Pancreas (tissue), 10 donors: ENCODE measurements around the gene PITPNC1. TPM values are rescaled to one million over a fixed set of nuclear protein-coding genes. Genes with fewer than 3 reads are reported as not detected.

ENCODE experiments used
- ATAC-seq, 4 donors: fragments of 200-7000 bp; cut with Tn5 transposase; one replicate each; pipeline versions ENCODE4 v1.8.0 to v1.9.1; 2020; ENCODE audit warnings: mild to moderate bottlenecking in 4 of 4, moderate library complexity in 4 of 4
- DNase-seq, 6 donors: peaks; one replicate each; pipeline ENCODE4 v3.0.0-alpha.2; 2020
- FAIRE-seq: peaks from 2 replicates; lab custom pipeline; 2012; peaks lifted over from hg19 to GRCh38; lab: Jason Lieb, UNC
- H3K27ac ChIP-seq, 4 donors: fragments of 200-600 bp; sonication (generic); 1 replicate in 3 of 4; 2 replicates in 1 of 4; pipeline versions ENCODE4 v1.5.0 to v1.8.0; 2020
- H3K27me3 ChIP-seq, 4 donors: fragments of 200-600 bp; one replicate each; pipeline ENCODE4 v1.8.0; 2021
- H3K36me3 ChIP-seq, 3 donors: fragments of 200-600 bp; sonication (generic) in 1 of 3; one replicate each; pipeline versions ENCODE4 v1.5.0 to v1.8.0; 2020 to 2021
- H3K4me1 ChIP-seq, 3 donors: fragments of 200-600 bp; one replicate each; pipeline ENCODE4 v1.8.0; 2021
- H3K4me3 ChIP-seq, 4 donors: fragments of 200-600 bp; sonication (generic) in 2 of 4; one replicate each; pipeline versions ENCODE4 v1.5.0 to v1.8.0; 2020 to 2021
- H3K9me3 ChIP-seq, 4 donors: fragments of 200-600 bp; one replicate each; pipeline ENCODE4 v1.8.0; 2021
- whole genome bisulfite sequencing, 2 donors: extraction: QIAGEN DNeasy Blood & Tissue Kit; methylation state at CpG; one replicate each; pipeline ENCODE4 v1.1.7; 2013; 5-methylcytosine and 5-hydroxymethylcytosine counted together
- intact Hi-C, 3 donors: fragments of 100-400 bp; cut with DNase I; formaldehyde crosslinking; loops; one replicate each; pipeline versions ENCODE4 v1.11.1 to v1.14.2; 2022
- polyA plus RNA-seq, 2 donors: library from polyadenylated mRNA; stranded (reverse); fragments of 200-250 nt; gene quantifications; one replicate each; pipeline ENCODE4 v1.2.3, GENCODE V29; 2013
- total RNA-seq, 6 donors: library from RNA; stranded (reverse); fragmentation: NEBNext Ultra II Directional in 4 of 6; extraction: Animal tissue kit (Norgen Biotek cat#: 25700) in 4 of 6; gene quantifications; one replicate each; pipeline versions ENCODE4 v1.2.1 to v1.2.4, GENCODE V29; 2021 to 2023
- TF ChIP-seq, protein P1 (sequence below), 4 donors: fragments of 200-600 bp; sonication (generic) in 3 of 4; IDR thresholded peaks; one replicate each; pipeline versions ENCODE4 v1.5.0 to v1.8.0; 2021; ENCODE audit warnings: antibody characterized with exemption in 4 of 4
- donor health status: healthy with polysubstance abuse.
- donor health status: DM: no; HTN: no; CAD: no; lungs with moderate emphysema.
- donor health status: DM: no; HTN: no; CAD: no.
- donor health status: control.
- donor health status: control.
- donor health status: Bipolar disorder and iron deficiency.
- donor health status: DM: yes; HTN: yes; CAD: no.
- donor health status: DM: no; HTN: no; CAD: no.
- donor health status: DM: no; HTN: no; CAD: no.
- donor health status: DM: yes; HTN: yes; CAD: no.

PITPNC1 gene
- total and polyA plus RNA-seq, 8 donors, result 9.5 to 28.8 (median 24.4) TPM

DNA sequence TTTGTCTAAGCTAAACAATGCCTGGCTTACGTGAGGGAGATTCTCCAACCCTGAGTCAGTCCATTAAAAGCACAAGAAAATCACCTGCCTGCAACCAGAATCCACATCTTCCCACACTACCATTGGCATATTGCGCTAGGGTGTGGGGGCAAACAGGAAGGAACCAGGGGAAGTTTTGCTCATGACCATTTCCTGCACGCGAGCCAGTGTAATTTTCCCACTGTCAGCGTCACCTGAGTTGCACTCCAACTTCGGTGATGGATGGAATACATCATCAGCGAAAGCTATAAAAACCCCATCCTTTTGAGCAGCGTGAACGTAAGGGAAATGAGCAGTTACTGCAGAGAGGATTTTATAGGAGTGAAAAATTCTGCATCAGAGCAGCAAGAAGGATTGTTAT, 172.7 kb downstream of the PITPNC1 start:
- ATAC-seq (no peak), FAIRE-seq (no peak), DNase-seq (no peak)
- TF ChIP-seq, protein P1, sequence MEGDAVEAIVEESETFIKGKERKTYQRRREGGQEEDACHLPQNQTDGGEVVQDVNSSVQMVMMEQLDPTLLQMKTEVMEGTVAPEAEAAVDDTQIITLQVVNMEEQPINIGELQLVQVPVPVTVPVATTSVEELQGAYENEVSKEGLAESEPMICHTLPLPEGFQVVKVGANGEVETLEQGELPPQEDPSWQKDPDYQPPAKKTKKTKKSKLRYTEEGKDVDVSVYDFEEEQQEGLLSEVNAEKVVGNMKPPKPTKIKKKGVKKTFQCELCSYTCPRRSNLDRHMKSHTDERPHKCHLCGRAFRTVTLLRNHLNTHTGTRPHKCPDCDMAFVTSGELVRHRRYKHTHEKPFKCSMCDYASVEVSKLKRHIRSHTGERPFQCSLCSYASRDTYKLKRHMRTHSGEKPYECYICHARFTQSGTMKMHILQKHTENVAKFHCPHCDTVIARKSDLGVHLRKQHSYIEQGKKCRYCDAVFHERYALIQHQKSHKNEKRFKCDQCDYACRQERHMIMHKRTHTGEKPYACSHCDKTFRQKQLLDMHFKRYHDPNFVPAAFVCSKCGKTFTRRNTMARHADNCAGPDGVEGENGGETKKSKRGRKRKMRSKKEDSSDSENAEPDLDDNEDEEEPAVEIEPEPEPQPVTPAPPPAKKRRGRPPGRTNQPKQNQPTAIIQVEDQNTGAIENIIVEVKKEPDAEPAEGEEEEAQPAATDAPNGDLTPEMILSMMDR (IDR thresholded peaks at IDR 0.05), result no peak
- intact Hi-C loops, result no loop called here
- H3K9me3 ChIP-seq, result no peaks in the 10 kb centered on the region
- peaks cover 8 to 13% (median 12%) of the 10 kb centered on the region in 3 donors for H3K4me1 ChIP-seq
- no peak overlapping the region for H3K27ac ChIP-seq
- H3K4me3 ChIP-seq, result no peak overlapping the region
- 90% methylated on average over 9 of the region's 9 CpGs for WGBS, 2 donors
- no peaks in the 10 kb centered on the region for H3K27me3 ChIP-seq
- H3K36me3 ChIP-seq, result no peaks in the 10 kb centered on the region

DNA sequence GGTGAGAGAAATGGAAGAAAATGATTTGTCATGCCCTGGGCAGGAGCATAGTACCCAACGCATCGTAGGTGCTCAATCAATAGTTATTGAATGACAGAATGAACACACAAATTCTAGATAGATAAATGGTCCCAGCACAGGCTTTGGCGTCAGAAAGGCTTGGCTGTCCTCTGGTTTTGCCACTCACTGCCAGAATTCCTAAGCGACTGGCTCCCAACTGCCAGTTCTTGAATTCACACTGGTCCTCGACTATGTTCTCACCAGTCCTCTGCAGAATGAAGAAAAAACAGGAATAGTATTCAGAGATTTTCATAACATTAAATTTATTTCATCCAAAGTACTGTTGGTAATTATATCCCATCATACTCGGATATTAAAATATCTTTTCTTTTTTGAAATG, 177.6 kb downstream of the PITPNC1 start:
- intact Hi-C loops, result no loop called here
- 65 to 71% methylated on average over 6 of the region's 6 CpGs for WGBS, 2 donors
- TF ChIP-seq, protein P1 (IDR thresholded peaks at IDR 0.05), result no peak
- H3K27me3 ChIP-seq, result no peaks in the 10 kb centered on the region
- FAIRE-seq (no peak), ATAC-seq (no peak), DNase-seq (no peak)
- H3K27ac ChIP-seq, result no peak overlapping the region
- H3K9me3 ChIP-seq, result no peaks in the 10 kb centered on the region
- H3K4me1 ChIP-seq, result peaks cover 0 to 6% (median 6%) of the 10 kb centered on the region in 3 donors
- no peak overlapping the region for H3K4me3 ChIP-seq
- H3K36me3 ChIP-seq, result no peaks in the 10 kb centered on the region

DNA sequence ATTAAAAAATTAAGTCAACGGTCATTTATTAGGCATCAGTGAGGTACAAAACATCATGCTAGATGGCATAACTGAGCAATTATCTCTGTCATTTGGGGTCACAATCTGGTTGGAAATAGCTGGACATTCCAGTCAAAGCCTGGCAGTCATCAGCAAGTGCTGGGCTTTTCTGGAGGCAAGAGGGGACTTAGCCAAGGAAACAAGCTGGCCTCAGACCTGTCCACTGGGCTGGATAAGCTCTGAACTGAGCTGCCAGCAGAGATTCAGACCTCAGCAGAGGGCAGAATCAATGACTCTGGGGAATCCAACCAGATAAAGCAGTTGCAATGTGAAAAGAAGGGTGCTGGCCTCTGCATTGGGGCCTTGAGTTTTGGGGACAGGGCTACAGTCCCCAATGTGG, 178.8 kb downstream of the PITPNC1 start:
- 97% methylated on average over 1 of the region's 1 CpG for WGBS, 2 donors
- Histone ChIP-seq H3K4me1 (peaks cover 0 to 6% (median 6%) of the 10 kb centered on the region in 3 donors), H3K36me3 (no peaks in the 10 kb centered on the region), H3K27me3 (no peaks in the 10 kb centered on the region), H3K27ac (no peak overlapping the region), H3K4me3 (no peak overlapping the region), H3K9me3 (no peaks in the 10 kb centered on the region)
- ATAC-seq (no peak), DNase-seq (no peak), FAIRE-seq (no peak)
- intact Hi-C loops, result no loop called here
- TF ChIP-seq, protein P1 (IDR thresholded peaks at IDR 0.05), result no peak

- intact Hi-C loops, result no loop called here
- peaks cover 0 to 6% (median 6%) of the 10 kb centered on the region in 3 donors for H3K4me1 ChIP-seq
- H3K9me3 ChIP-seq, result no peaks in the 10 kb centered on the region
- H3K27ac ChIP-seq, result no peak overlapping the region
- no peak for ATAC-seq
- no peaks in the 10 kb centered on the region for H3K27me3 ChIP-seq
- no peak for FAIRE-seq
- no peak for DNase-seq
- TF ChIP-seq, protein P1 (IDR thresholded peaks at IDR 0.05), result no peak
- H3K4me3 ChIP-seq, result no peak overlapping the region
- 93 to 96% methylated on average over 11 of the region's 11 CpGs for whole genome bisulfite sequencing, 2 donors
- H3K36me3 ChIP-seq, result no peaks in the 10 kb centered on the region
These were observed 180.2 kb downstream of the PITPNC1 start for GRCh38 chr17:67557052-67557845.

- no peak for ATAC-seq
- intact Hi-C loops, result no loop called here
- peaks cover 0 to 6% (median 6%) of the 10 kb centered on the region in 3 donors for H3K4me1 ChIP-seq
- H3K27ac ChIP-seq, result no peak overlapping the region
- TF ChIP-seq, protein P1 (IDR thresholded peaks at IDR 0.05), result no peak
- FAIRE-seq, result no peak
- H3K9me3 ChIP-seq, result no peaks in the 10 kb centered on the region
- 85 to 93% methylated on average over 5 of the region's 5 CpGs for WGBS, 2 donors
- no peaks in the 10 kb centered on the region for H3K27me3 ChIP-seq
- no peaks in the 10 kb centered on the region for H3K36me3 ChIP-seq
- no peak for DNase-seq
- no peak overlapping the region for H3K4me3 ChIP-seq
These were observed 180.8 kb downstream of the PITPNC1 start for GRCh38 chr17:67557921-67558320.
